Measurements from ENCODE around the gene RBM14. TPM values are rescaled to one million over a fixed set of nuclear protein-coding genes. Genes with fewer than 3 reads are reported as not detected.

Gene RBM14
- total RNA-seq, 4 donors from 2014 or later: 31.8 to 76.9 (median 62.9) TPM

GRCh38 chr11:66593303-66593635 lies 23.2 kb upstream of the RBM14 start:
- H3K27me3 ChIP-seq: no peaks in the 10 kb centered on the region
- WGBS, 2 donors: 18 to 22% methylated on average over 6 to 12 of the region's 12 CpGs
- DNase-seq: no peak
- peak overlapping the region; percentile 55 to 72 (median 66) for H3K27ac ChIP-seq
- H3K9me3 ChIP-seq: no peaks in the 10 kb centered on the region
- peaks cover 25 to 32% of the 10 kb centered on the region in 2 donors for H3K4me1 ChIP-seq
- H3K36me3 ChIP-seq: no peaks in the 10 kb centered on the region
- TF ChIP-seq POLR2A (IDR thresholded peaks at IDR 0.05): no peak
- TF ChIP-seq CTCF (IDR thresholded peaks at IDR 0.05): no peak
- peak overlapping the region; percentile 35 to 66 (median 56) for H3K4me3 ChIP-seq (replicated peaks in 1 of 3)
- intact Hi-C loops (cut with DNase I): no loop called here

- no peak for DNase-seq
- 64 to 72% methylated on average over 7 of the region's 7 CpGs for WGBS, 2 donors
- peak overlapping the region in 2 of 3 donors; percentile 55 to 72 for H3K27ac ChIP-seq
Measured at GRCh38 chr11:66593650-66594049, 22.8 kb upstream of the RBM14 start.

GRCh38 chr11:66595245-66595904 lies 21.1 kb upstream of the RBM14 start:
- Histone ChIP-seq H3K4me1 (peaks cover 25 to 32% of the 10 kb centered on the region in 2 donors), H3K27me3 (no peaks in the 10 kb centered on the region), H3K27ac (no peak overlapping the region), H3K4me3 (replicated peaks in 1 of 3) (no peak overlapping the region), H3K9me3 (no peaks in the 10 kb centered on the region), H3K36me3 (no peaks in the 10 kb centered on the region)
- intact Hi-C loops (cut with DNase I): no loop called here
- no peak for TF ChIP-seq CTCF (IDR thresholded peaks at IDR 0.05)
- no peak for TF ChIP-seq POLR2A (IDR thresholded peaks at IDR 0.05)
- 54 to 59% methylated on average over 5 of the region's 5 CpGs for WGBS, 2 donors
- peak; percentile 77 to 79 for DNase-seq

More at GRCh38 chr11:66593650-66594049, 22.8 kb upstream of the RBM14 start:
- Histone ChIP-seq H3K27me3 (no peaks in the 10 kb centered on the region), H3K4me3 (replicated peaks in 1 of 3) (peak overlapping the region in 1 of 3 donors; percentile 56), H3K4me1 (peaks cover 25 to 32% of the 10 kb centered on the region in 2 donors), H3K9me3 (no peaks in the 10 kb centered on the region), H3K36me3 (no peaks in the 10 kb centered on the region)
- intact Hi-C loops (cut with DNase I): no loop called here
- TF ChIP-seq CTCF (IDR thresholded peaks at IDR 0.05): no peak
- no peak for TF ChIP-seq POLR2A (IDR thresholded peaks at IDR 0.05)

- no peak for DNase-seq
- no peak for TF ChIP-seq POLR2A (IDR thresholded peaks at IDR 0.05)
- no peak for TF ChIP-seq CTCF (IDR thresholded peaks at IDR 0.05)
- Histone ChIP-seq H3K9me3 (no peaks in the 10 kb centered on the region), H3K27me3 (no peaks in the 10 kb centered on the region), H3K4me1 (peaks cover 10 to 20% of the 10 kb centered on the region in 2 donors), H3K36me3 (peaks cover 0 to 3% of the 10 kb centered on the region in 2 donors), H3K27ac (no peak overlapping the region), H3K4me3 (replicated peaks in 1 of 3) (no peak overlapping the region)
- 80 to 92% methylated on average over 2 to 6 of the region's 6 CpGs for WGBS, 2 donors
- intact Hi-C loops (cut with DNase I): no loop called here
Measured at GRCh38 chr11:66598993-66599392, 17.4 kb upstream of the RBM14 start.

GRCh38 chr11:66600219-66600618 lies 16.2 kb upstream of the RBM14 start:
- H3K36me3 ChIP-seq: peaks cover 1 to 4% of the 10 kb centered on the region in 2 donors
- H3K4me1 ChIP-seq: peaks cover 4 to 8% of the 10 kb centered on the region in 2 donors
- TF ChIP-seq POLR2A (IDR thresholded peaks at IDR 0.05): no peak
- WGBS, 2 donors: 85 to 90% methylated on average over 2 of the region's 2 CpGs
- intact Hi-C loops (cut with DNase I): no loop called here
- DNase-seq: no peak
- H3K4me3 ChIP-seq (replicated peaks in 1 of 3): no peak overlapping the region
- H3K27ac ChIP-seq: no peak overlapping the region
- H3K27me3 ChIP-seq: no peaks in the 10 kb centered on the region
- no peaks in the 10 kb centered on the region for H3K9me3 ChIP-seq
